ENCODE results near the gene GATA2. TPM values are rescaled to one million over a fixed set of nuclear protein-coding genes. Genes with fewer than 3 reads are reported as not detected.

The GATA2 gene
- 10 to 100 TPM in 1 of 3 donors, 1 to 10 TPM in 2; 1.6 to 10.1 (median 8.8) TPM for total RNA-seq
- long read RNA-seq, donor 1, transcript GATA2-201 (6 exons, 3,367 nt), result major isoform, 7 of 20 reads
- long read RNA-seq, donor 1, partial matches to known transcripts, result 11 of 20 reads
- long read RNA-seq, donor 1, other reads (novel, unspliced or antisense), result 2 of 20 reads
- long read RNA-seq, donor 2, partial matches to known transcripts, result 0 of 1 reads
- long read RNA-seq, donor 2, other reads (novel, unspliced or antisense), result 1 of 1 reads

- Histone ChIP-seq H3K4me1 (ENCODE audit: low read depth) (peaks cover 45% of the 10 kb centered on the region), H3K9me3 (no peaks in the 10 kb centered on the region), H3K4me3 (no peak within 1 kb of the TSS), H3K36me3 (ENCODE audit: low read depth) (no peaks in the 10 kb centered on the region)
- intact Hi-C loops (cut with DNase I, micrococcal nuclease), result no loop called here
- no peak for TF ChIP-seq CTCF (IDR thresholded peaks at IDR 0.05)
- peak in 2 of 3 donors; percentile 47 to 53 for DNase-seq
- ATAC-seq, result peak; percentile 11
These were observed at the start of gene GATA2 for GRCh38 chr3:128492671-128493569. Gene GATA2, minus strand, starts transcription at chr3:128493201. Its CDS starts 6,170 bp downstream, at chr3:128487031.

- DNase-seq, result no peak
- ATAC-seq, result no peak
These were observed 48.2 kb upstream of the GATA2 start for GRCh38 chr3:128541246-128541645.

GRCh38 chr3:128539376-128539775 lies 46.4 kb upstream of the GATA2 start:
- intact Hi-C loops (cut with DNase I, micrococcal nuclease), result no loop called here
- TF ChIP-seq CTCF (IDR thresholded peaks at IDR 0.05), result no peak
- no peak for ATAC-seq
- no peak overlapping the region for H3K4me3 ChIP-seq
- H3K36me3 ChIP-seq (ENCODE audit: low read depth), result no peaks in the 10 kb centered on the region
- peaks cover 4% of the 10 kb centered on the region for H3K9me3 ChIP-seq
- no peak for DNase-seq
- H3K4me1 ChIP-seq (ENCODE audit: low read depth), result no peaks in the 10 kb centered on the region

More at GRCh38 chr3:128541246-128541645, 48.2 kb upstream of the GATA2 start:
- H3K4me3 ChIP-seq, result no peak overlapping the region
- H3K4me1 ChIP-seq (ENCODE audit: low read depth), result no peaks in the 10 kb centered on the region
- TF ChIP-seq CTCF (IDR thresholded peaks at IDR 0.05), result no peak
- intact Hi-C loops (cut with DNase I, micrococcal nuclease), result no loop called here
- no peaks in the 10 kb centered on the region for H3K36me3 ChIP-seq (ENCODE audit: low read depth)
- peaks cover 4% of the 10 kb centered on the region for H3K9me3 ChIP-seq

GRCh38 chr3:128537091-128537703 lies 44.2 kb upstream of the GATA2 start:
- no peak for TF ChIP-seq CTCF (IDR thresholded peaks at IDR 0.05)
- H3K36me3 ChIP-seq (ENCODE audit: low read depth), result no peaks in the 10 kb centered on the region
- DNase-seq (no peak), ATAC-seq (no peak)
- H3K4me1 ChIP-seq (ENCODE audit: low read depth), result no peaks in the 10 kb centered on the region
- H3K4me3 ChIP-seq, result no peak overlapping the region
- H3K9me3 ChIP-seq, result no peaks in the 10 kb centered on the region
- intact Hi-C loops (cut with DNase I, micrococcal nuclease), result no loop called here

- DNase-seq (no peak), ATAC-seq (no peak)
- no peak overlapping the region for H3K4me3 ChIP-seq
- no peaks in the 10 kb centered on the region for H3K4me1 ChIP-seq (ENCODE audit: low read depth)
- H3K36me3 ChIP-seq (ENCODE audit: low read depth), result no peaks in the 10 kb centered on the region
- no peaks in the 10 kb centered on the region for H3K9me3 ChIP-seq
- intact Hi-C loops (cut with DNase I, micrococcal nuclease), result no loop called here
- no peak for TF ChIP-seq CTCF (IDR thresholded peaks at IDR 0.05)
These were observed 39.3 kb upstream of the GATA2 start for GRCh38 chr3:128532012-128532983.

Measured in mucosa of descending colon (tissue), 3 donors.